ENCODE measurements around the gene ZNRF1.

Gene ZNRF1

GRCh38 chr16:74951681-74952080 is 47.1 kb upstream of the ZNRF1 start:
- no peak for TF ChIP-seq TCF12 (IDR thresholded peaks at IDR 0.05; ENCODE audit: low read depth)
- TF ChIP-seq EP300 (IDR thresholded peaks at IDR 0.05; ENCODE audit: borderline replicate concordance) = no peak
- no peak for TF ChIP-seq MAX (IDR thresholded peaks at IDR 0.05)
- TF ChIP-seq, protein P1, sequence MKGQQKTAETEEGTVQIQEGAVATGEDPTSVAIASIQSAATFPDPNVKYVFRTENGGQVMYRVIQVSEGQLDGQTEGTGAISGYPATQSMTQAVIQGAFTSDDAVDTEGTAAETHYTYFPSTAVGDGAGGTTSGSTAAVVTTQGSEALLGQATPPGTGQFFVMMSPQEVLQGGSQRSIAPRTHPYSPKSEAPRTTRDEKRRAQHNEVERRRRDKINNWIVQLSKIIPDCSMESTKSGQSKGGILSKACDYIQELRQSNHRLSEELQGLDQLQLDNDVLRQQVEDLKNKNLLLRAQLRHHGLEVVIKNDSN (IDR thresholded peaks at IDR 0.05) = no peak
- no peak for TF ChIP-seq NFIC (IDR thresholded peaks at IDR 0.05)
- TF ChIP-seq YY1 (IDR thresholded peaks at IDR 0.05; ENCODE audit: low read depth) = no peak
- no peak for TF ChIP-seq ZBTB7A (IDR thresholded peaks at IDR 0.05; ENCODE audit: low read depth)
- no peak for TF ChIP-seq FOXM1 (IDR thresholded peaks at IDR 0.05; ENCODE audit: borderline replicate concordance, low read depth)
- no peak for TF ChIP-seq TEAD4 (IDR thresholded peaks at IDR 0.05)
- no peak for TF ChIP-seq EGR1 (IDR thresholded peaks at IDR 0.05)
- TF ChIP-seq RAD21 (IDR thresholded peaks at IDR 0.05; ENCODE audit: low read depth) = no peak
- TF ChIP-seq, protein P2, sequence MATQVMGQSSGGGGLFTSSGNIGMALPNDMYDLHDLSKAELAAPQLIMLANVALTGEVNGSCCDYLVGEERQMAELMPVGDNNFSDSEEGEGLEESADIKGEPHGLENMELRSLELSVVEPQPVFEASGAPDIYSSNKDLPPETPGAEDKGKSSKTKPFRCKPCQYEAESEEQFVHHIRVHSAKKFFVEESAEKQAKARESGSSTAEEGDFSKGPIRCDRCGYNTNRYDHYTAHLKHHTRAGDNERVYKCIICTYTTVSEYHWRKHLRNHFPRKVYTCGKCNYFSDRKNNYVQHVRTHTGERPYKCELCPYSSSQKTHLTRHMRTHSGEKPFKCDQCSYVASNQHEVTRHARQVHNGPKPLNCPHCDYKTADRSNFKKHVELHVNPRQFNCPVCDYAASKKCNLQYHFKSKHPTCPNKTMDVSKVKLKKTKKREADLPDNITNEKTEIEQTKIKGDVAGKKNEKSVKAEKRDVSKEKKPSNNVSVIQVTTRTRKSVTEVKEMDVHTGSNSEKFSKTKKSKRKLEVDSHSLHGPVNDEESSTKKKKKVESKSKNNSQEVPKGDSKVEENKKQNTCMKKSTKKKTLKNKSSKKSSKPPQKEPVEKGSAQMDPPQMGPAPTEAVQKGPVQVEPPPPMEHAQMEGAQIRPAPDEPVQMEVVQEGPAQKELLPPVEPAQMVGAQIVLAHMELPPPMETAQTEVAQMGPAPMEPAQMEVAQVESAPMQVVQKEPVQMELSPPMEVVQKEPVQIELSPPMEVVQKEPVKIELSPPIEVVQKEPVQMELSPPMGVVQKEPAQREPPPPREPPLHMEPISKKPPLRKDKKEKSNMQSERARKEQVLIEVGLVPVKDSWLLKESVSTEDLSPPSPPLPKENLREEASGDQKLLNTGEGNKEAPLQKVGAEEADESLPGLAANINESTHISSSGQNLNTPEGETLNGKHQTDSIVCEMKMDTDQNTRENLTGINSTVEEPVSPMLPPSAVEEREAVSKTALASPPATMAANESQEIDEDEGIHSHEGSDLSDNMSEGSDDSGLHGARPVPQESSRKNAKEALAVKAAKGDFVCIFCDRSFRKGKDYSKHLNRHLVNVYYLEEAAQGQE (IDR thresholded peaks at IDR 0.05; ENCODE audit: low read depth) = no peak
- TF ChIP-seq CREB1 (IDR thresholded peaks at IDR 0.05; ENCODE audit: low read depth) = no peak
- TF ChIP-seq TAF1 (IDR thresholded peaks at IDR 0.05; ENCODE audit: low read depth) = no peak
- TF ChIP-seq CEBPB (IDR thresholded peaks at IDR 0.05) = no peak

- TF ChIP-seq EP300 (IDR thresholded peaks at IDR 0.05; ENCODE audit: borderline replicate concordance) (no peak), TEAD4 (IDR thresholded peaks at IDR 0.05) (no peak), TCF12 (IDR thresholded peaks at IDR 0.05; ENCODE audit: low read depth) (no peak), CREB1 (IDR thresholded peaks at IDR 0.05; ENCODE audit: low read depth) (no peak), NFIC (IDR thresholded peaks at IDR 0.05) (no peak), RAD21 (IDR thresholded peaks at IDR 0.05; ENCODE audit: low read depth) (no peak), CEBPB (IDR thresholded peaks at IDR 0.05) (no peak), YY1 (IDR thresholded peaks at IDR 0.05; ENCODE audit: low read depth) (no peak), EGR1 (IDR thresholded peaks at IDR 0.05) (no peak)
These were observed 44.1 kb upstream of the ZNRF1 start for GRCh38 chr16:74954763-74955162.

GRCh38 chr16:74973304-74973703 is 25.5 kb upstream of the ZNRF1 start:
- no peak for TF ChIP-seq YY1 (IDR thresholded peaks at IDR 0.05; ENCODE audit: low read depth)
- TF ChIP-seq ZBTB7A (IDR thresholded peaks at IDR 0.05; ENCODE audit: low read depth) = no peak
- no peak for TF ChIP-seq EP300 (IDR thresholded peaks at IDR 0.05; ENCODE audit: borderline replicate concordance)
- TF ChIP-seq EGR1 (IDR thresholded peaks at IDR 0.05) = no peak
- TF ChIP-seq TEAD4 (IDR thresholded peaks at IDR 0.05) = no peak
- TF ChIP-seq, protein P1 (IDR thresholded peaks at IDR 0.05) = no peak
- no peak for TF ChIP-seq CREB1 (IDR thresholded peaks at IDR 0.05; ENCODE audit: low read depth)
- no peak for TF ChIP-seq NFIC (IDR thresholded peaks at IDR 0.05)
- no peak for TF ChIP-seq CEBPB (IDR thresholded peaks at IDR 0.05)
- TF ChIP-seq, protein P2 (IDR thresholded peaks at IDR 0.05; ENCODE audit: low read depth) = no peak
- no peak for TF ChIP-seq TCF12 (IDR thresholded peaks at IDR 0.05; ENCODE audit: low read depth)
- no peak for TF ChIP-seq TAF1 (IDR thresholded peaks at IDR 0.05; ENCODE audit: low read depth)
- TF ChIP-seq RAD21 (IDR thresholded peaks at IDR 0.05; ENCODE audit: low read depth) = no peak
- no peak for TF ChIP-seq MAX (IDR thresholded peaks at IDR 0.05)
- TF ChIP-seq FOXM1 (IDR thresholded peaks at IDR 0.05; ENCODE audit: borderline replicate concordance, low read depth) = no peak

DNA sequence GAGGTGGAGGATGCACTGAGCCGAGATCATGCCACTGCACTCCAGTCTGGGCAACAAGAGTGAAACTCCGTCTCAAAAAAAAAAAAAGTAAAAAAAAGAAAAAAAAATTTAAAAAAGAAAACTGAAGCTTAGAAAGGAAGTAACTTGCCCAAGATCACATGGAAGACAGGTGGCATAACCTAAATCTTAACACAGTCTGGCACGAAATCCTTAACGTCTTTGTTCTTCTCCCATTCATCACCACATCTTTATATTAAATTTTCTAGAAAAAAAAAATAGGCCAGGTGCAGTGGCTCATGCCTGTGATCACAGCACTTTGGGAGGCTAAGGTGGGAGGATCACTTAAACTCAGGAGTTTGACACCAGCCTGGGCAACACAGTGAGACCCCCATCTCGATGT is 23.2 kb upstream of the ZNRF1 start:
- TF ChIP-seq, protein P1 (IDR thresholded peaks at IDR 0.05) = no peak
- TF ChIP-seq CREB1 (IDR thresholded peaks at IDR 0.05; ENCODE audit: low read depth) (no peak), YY1 (IDR thresholded peaks at IDR 0.05; ENCODE audit: low read depth) (no peak), RAD21 (IDR thresholded peaks at IDR 0.05; ENCODE audit: low read depth) (no peak), TAF1 (IDR thresholded peaks at IDR 0.05; ENCODE audit: low read depth) (no peak), CEBPB (IDR thresholded peaks at IDR 0.05) (no peak), ZBTB7A (IDR thresholded peaks at IDR 0.05; ENCODE audit: low read depth) (no peak), EGR1 (IDR thresholded peaks at IDR 0.05) (no peak), MAX (IDR thresholded peaks at IDR 0.05) (no peak), NFIC (IDR thresholded peaks at IDR 0.05) (no peak), TCF12 (IDR thresholded peaks at IDR 0.05; ENCODE audit: low read depth) (no peak), FOXM1 (IDR thresholded peaks at IDR 0.05; ENCODE audit: borderline replicate concordance, low read depth) (no peak), EP300 (IDR thresholded peaks at IDR 0.05; ENCODE audit: borderline replicate concordance) (no peak), TEAD4 (IDR thresholded peaks at IDR 0.05) (no peak)
- TF ChIP-seq, protein P2 (IDR thresholded peaks at IDR 0.05; ENCODE audit: low read depth) = no peak

Measured in Ishikawa (cell line).